IPS-NIHi7 (cell line): ENCODE results near the gene DYNLT2B.
"Not testable (repeated sequence)": the region's sequence is repeated elsewhere in the genome, so short reads cannot be mapped to it uniquely, and the experiment has no call there.

Experiments used
- DNase-seq: peaks from one replicate; pipeline ENCODE4 v3.0.0; 2012; ENCODE audit warnings: mixed read lengths; ENCODE audit errors: extremely low spot score

DYNLT2B gene

DNA sequence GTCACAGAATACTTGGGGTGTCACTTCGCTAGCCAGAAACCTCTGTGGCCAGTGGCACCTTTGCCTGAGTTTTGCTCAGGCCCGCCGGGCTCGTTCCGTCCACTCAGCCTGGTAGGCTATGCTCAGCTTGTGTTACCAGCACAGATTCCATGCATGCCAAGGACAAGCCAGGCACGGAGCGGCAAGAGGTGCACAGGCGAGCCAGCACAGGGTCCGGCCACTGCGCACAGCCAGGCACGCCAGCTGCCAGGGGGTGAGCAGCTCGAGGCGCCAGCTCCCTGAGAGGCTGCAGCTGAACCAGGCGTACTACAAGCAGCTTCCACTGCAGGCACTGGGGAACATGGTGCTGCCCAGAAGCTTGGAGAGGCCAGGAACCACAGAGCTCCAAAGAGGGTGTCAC, 45.2 kb downstream of the DYNLT2B start:
- DNase-seq: no peak

DNA sequence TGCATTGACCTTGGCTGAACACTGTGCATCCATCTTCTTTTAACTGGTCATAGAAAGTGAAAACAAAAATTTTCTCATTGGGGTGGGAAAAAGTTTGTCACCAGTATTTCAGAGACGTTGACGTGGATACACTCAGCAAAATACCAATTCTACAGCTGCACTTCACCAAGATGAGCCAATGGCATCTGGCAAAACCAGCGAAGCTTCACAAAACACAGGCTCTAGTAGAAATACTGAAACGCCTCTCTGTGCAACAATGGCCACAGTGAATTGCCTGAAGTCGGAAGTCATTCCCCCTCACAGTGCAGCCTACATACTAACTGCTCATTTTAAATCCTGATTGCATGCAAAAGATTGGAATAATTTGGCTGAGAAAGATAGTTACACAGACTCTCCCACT, 47.5 kb downstream of the DYNLT2B start:
- DNase-seq: no peak

DNA sequence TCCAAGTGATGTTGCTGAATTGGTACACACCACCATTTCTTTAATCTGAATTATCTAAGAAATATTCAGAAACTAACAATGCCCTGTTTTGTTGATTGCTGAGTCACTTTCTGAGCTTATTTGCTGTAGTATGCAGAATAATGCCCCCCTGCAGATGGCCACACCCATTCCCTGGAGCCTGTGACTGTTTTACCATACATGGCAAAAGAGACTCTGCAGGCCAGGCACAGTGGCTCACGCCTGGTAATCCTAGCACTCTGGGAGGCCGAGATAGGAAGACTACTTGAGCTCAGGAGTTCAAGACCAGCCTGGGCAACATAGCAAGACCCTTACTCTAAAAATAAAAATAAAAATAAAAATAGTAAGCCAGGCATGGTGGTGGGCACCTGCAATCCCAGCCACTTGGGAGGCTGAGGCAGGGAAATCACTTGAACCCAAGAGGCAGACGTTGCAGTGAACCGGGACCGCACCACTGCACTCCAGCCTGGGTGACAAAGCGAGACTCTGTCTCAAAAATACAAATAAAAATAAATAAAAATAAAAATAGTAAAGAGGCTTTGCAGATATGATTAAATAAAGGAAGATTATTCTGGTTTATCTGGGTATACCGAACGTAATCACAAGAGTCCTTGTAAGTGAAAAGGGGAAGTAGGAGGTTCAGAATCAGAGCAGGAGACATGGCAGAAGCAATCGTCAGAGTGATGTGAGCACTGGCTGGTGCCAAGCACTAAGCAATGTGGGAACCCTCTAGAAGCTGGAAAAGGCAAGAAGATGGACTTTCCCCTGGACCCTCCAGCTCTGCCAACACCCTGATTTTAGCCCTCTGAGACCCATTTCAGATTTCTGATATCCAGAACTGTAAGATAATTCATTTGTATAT, 49.5 kb downstream of the DYNLT2B start:
- DNase-seq: peak; percentile 37

DNA sequence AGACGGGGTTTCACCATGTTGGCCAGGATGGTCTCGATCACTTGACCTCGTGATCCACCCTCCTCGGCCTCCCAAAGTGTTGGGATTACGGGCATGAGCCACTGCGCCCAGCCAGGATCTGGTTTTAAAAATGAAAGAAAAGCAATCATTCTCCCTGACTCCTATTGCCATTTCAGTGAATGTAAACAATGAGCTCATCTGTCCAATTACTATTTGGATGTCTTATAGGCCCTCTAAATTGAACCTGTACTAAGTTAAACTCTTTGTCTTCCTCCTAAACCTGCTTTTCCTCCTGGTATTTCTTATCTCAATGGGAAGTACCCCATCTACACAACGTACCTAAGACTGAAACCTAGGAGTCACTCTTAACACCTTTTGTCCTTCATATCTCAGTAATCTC, 54.2 kb downstream of the DYNLT2B start:
- no peak for DNase-seq

DNA sequence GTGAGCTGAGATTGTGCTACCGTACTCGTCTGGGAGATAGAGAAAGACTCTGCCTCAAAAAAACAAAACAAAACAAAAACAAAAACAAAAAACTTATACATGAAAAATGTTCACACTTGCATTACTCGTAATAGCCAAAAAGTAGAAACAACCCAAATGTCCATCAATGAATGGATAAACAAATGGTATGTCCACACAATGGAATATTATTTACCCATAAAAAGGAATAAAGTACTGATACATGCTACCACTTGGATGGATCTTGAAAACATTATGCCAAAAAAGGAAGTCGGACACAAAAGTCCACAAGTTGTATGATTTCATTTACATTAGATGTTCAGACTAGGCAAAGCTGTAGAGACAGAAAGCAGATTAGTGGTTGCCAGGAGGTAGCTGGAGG, 57.3 kb downstream of the DYNLT2B start:
- no peak for DNase-seq

DNA sequence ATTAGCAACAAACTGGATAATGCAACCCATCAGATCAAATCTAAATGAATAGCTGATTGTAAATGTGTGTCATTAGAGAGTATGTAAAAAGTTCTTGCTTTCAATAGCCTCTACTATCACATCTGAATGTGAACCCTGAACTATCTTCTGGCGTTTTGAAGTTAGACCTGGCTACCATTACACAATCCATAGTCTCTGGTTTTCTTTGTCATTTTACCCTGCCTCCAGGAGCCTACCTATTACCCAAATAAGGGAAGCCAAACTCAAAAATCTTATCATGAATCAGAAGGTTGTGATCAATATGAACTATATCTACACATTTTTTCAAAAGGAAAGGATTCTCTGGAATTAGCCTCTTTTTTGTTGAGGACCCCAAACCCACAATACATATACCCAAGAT, 62.3 kb downstream of the DYNLT2B start:
- no peak for DNase-seq

DNA sequence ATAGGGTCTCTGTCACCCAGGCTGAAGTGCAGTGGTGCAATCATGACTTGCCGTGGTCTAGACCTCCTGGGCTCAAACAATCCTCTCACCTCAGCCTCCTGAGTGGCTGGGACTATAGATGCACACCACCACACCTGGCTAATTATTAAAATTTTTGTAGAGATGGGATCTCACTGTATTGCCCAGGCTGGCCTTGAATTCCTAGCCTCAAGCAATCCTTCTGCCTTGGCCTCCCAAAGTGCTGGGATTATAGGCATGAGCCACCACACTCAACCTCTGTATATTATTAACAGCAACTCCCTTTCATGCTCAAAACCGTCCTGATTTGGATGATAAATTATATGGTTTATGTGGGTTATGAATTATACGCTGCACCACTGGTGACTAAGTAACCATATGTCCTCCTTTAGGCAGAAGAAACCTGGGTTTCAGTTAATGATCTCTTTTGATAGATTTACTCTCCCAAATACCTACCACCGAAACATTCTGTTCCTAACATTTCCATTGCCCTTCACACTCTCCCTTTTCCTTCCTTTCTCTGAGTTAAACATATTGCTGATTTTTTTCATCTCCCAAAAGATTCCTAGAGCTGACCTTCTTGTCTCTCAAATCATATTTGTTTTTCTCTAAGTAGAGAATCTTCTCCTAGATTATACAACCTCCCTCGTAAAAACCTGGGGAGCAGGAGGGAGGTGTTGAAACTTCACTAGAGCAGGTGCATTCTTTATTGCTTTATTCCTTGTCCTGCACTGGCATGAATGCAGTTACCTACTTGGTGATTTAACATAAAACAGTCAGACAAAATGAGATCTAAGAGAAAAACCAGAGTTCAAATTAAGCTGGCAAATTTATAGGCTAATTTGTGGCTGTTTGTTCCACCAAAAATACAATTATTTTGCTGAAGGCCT, 63.4 kb downstream of the DYNLT2B start:
- no peak for DNase-seq

DNA sequence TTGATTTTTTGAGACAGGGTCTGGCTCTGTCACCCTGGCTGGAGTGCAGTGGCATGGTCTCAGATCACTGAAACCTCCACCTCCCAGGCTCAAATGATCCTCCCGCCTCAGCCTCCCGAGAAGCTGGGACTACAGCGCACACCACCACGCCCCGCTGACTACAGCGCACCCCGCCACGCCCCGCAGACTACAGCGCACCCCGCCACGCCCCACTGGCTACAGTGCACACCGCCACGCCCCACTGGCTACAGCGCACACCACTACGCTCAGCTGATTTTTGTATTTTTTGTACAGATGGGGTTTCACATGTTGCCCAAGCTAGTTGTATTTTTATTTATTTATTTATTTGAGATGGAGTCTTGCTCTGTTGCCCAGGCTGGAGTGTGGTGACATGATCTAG, 66.1 kb downstream of the DYNLT2B start:
- no peak for DNase-seq

DNA sequence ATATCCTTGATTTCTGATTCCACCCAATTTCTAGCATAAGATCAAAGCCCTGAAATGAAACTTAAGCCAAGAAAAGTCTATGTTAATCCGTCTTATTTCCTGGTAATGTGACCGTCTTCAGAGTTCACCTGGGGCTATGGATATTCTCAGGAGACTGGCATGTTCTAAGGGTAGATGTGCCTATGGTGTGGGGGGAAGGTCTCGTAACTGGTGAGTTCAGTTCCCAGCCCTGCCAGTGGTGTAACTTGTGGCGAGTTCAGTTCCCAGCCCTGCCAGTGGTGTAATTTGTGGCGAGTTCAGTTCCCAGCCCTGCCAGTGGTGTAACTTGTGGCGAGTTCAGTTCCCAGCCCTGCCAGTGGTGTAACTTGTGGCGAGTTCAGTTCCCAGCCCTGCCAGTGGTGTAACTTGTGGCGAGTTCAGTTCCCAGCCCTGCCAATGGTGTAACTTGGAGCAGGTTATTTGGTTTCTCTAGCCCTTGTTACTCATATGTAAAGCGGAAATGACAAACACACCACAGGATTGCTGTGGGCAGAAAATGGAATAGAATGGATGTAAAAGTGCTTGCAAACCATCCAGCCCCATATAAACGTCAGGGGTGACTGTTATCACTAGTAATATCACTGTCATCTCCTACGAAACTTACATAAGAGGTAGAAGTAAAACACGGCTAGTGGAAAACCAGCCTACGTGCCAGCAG, 71.3 kb downstream of the DYNLT2B start:
- DNase-seq: no peak

DNA sequence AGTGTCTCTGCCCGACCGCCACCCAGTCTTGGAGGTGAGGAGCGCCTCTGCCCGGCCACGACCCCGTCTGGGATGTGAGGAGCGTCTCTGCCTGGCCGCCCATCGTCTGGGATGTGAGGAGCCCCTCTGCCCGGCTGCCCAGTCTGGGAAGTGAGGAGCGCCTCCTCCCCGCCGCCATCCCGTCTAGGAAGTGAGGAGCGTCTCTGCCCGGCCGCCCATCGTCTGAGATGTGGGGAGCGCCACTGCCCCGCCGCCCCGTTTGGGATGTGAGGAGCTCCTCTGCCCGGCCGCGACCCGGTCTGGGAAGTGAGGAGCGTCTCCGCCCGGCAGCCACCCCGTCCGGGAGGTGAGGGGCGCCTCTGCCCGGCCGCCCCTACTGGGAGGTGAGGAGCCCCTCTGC, 73.9 kb downstream of the DYNLT2B start:
- not testable (repeated sequence) for DNase-seq

DNA sequence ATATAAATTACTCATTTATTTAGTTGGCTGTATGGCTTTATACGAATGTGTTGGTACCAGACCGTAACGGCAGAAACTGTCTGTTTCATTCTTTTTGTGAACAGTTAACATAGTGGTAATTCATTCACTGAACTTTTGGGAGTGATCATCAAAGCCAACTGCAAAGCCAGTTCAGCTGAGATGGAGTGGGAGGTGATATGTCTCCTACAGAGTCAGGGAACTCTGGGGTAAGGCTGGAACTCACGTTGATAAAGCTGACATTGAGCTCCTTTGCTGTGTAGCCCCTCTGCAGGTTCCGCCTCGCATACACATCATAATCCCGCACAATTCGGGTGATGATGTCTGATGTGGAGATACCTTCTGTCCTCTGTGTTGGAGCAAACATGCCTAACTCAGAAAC, 76.3 kb downstream of the DYNLT2B start:
- no peak for DNase-seq
